IMR-90 (cell line): ENCODE results near the gene ACOX3. TPM values are rescaled to one million over a fixed set of nuclear protein-coding genes. Genes with fewer than 3 reads are reported as not detected.

ENCODE experiments used
- ATAC-seq: fragments of 200-7000 bp; cut with Tn5 transposase; 2 replicates; pipeline ENCODE4 v1.9.1; 2020; ENCODE audit warnings: low read depth, mild to moderate bottlenecking, moderate library complexity
- BruUV-seq: library from RNA; stranded (reverse); fragments of 400-500 nt; replicated peaks from 2 replicates; lab custom pipeline; 2021; lab: Mats Ljungman, UMichigan
- CTCF ChIA-PET: fragments of 300-600 bp; formaldehyde crosslinking; extraction: SDS; loops from one replicate; lab custom pipeline; 2021; ENCODE audit warnings: antibody characterized with exemption; lab: Yijun Ruan, JAX
- POLR2A ChIA-PET: fragments of 300-600 bp; sonication (Branson Sonifier 250); formaldehyde crosslinking; loops from one replicate; lab custom pipeline; 2022; ENCODE audit warnings: antibody characterized with exemption; ENCODE audit not compliant: unreplicated experiment; lab: Charles Lee
- DNase-seq: peaks from one replicate; pipeline ENCODE4 v3.0.0; 2013
- H2AFZ ChIP-seq: replicated peaks from 2 replicates; pipeline ENCODE3; 2013; ENCODE audit warnings: low read length, mild to moderate bottlenecking; ENCODE audit not compliant: poor library complexity
- H2AK5ac ChIP-seq: 2 replicates; pipeline ENCODE4 v1.6.1; 2013; ENCODE audit warnings: low read depth, low read length, inconsistent platforms
- H2AK9ac ChIP-seq: replicated peaks from 2 replicates; pipeline ENCODE3; 2013; ENCODE audit warnings: mild to moderate bottlenecking, low read depth, low read length, moderate library complexity; ENCODE audit not compliant: poor library complexity
- H2BK120ac ChIP-seq: 2 replicates; pipeline ENCODE4 v1.6.1; 2013; ENCODE audit warnings: low read depth, low read length, inconsistent platforms
- H2BK15ac ChIP-seq: 3 replicates; pipeline ENCODE4 v1.6.1; 2013; ENCODE audit warnings: low read depth, low read length, inconsistent platforms
- H2BK20ac ChIP-seq: 2 replicates; pipeline ENCODE4 v1.6.1; 2013; ENCODE audit warnings: low read depth, mild to moderate bottlenecking, inconsistent platforms, low read length, moderate library complexity
- H2BK5ac ChIP-seq: 2 replicates; pipeline ENCODE4 v1.6.1; 2013; ENCODE audit warnings: mild to moderate bottlenecking, low read depth, low read length, inconsistent platforms; ENCODE audit not compliant: poor library complexity, severe bottlenecking
- H3K14ac ChIP-seq: replicated peaks from 2 replicates; pipeline ENCODE4 v1.6.1; 2013; ENCODE audit warnings: low read depth, low read length, inconsistent platforms
- H3K18ac ChIP-seq: 2 replicates; pipeline ENCODE4 v1.6.1; 2013; ENCODE audit warnings: low read depth, low read length, control low read depth
- H3K23ac ChIP-seq: 2 replicates; pipeline ENCODE4 v1.6.1; 2013; ENCODE audit warnings: low read depth, low read length, inconsistent platforms
- H3K27ac ChIP-seq: 2 replicates; pipeline ENCODE4 v1.5.1; 2013; ENCODE audit warnings: mild to moderate bottlenecking, control low read depth, low read length; ENCODE audit not compliant: insufficient read depth
- H3K27me3 ChIP-seq: 2 replicates; pipeline ENCODE4 v1.6.1; 2013; ENCODE audit warnings: low read length; ENCODE audit not compliant: control insufficient read depth, insufficient read depth
- H3K36me3 ChIP-seq: 2 replicates; pipeline ENCODE4 v1.6.1; 2013; ENCODE audit warnings: low read length, mixed read lengths; ENCODE audit not compliant: control insufficient read depth, insufficient read depth
- H3K4ac ChIP-seq: 2 replicates; pipeline ENCODE4 v1.6.1; 2013; ENCODE audit warnings: low read depth, low read length, inconsistent platforms
- H3K4me1 ChIP-seq: 2 replicates; pipeline ENCODE4 v1.6.1; 2013; ENCODE audit warnings: low read length, mixed read lengths; ENCODE audit not compliant: control insufficient read depth, insufficient read depth
- H3K4me2 ChIP-seq: 2 replicates; pipeline ENCODE4 v1.6.1; 2013; ENCODE audit warnings: low read depth, mild to moderate bottlenecking, control low read depth, low read length, moderate library complexity
- H3K4me3 ChIP-seq: 2 replicates; pipeline ENCODE4 v1.5.1; 2013; ENCODE audit warnings: low read depth, mild to moderate bottlenecking, control low read depth, low read length, moderate library complexity; ENCODE audit not compliant: insufficient read depth
- H3K56ac ChIP-seq: 2 replicates; pipeline ENCODE4 v1.6.1; 2013; ENCODE audit warnings: low read length, inconsistent platforms; ENCODE audit not compliant: insufficient read depth; ENCODE audit errors: extremely low read depth
- H3K79me1 ChIP-seq, 2 experiments: 2 replicates each; pipeline ENCODE4 v1.6.1; 2013; ENCODE audit warnings: low read length in 2 of 2, inconsistent platforms in 1 of 2, low read depth in 1 of 2
- H3K9ac ChIP-seq: 2 replicates; pipeline ENCODE4 v1.6.1; 2013; ENCODE audit warnings: low read depth, low read length, control low read depth
- H3K9me1 ChIP-seq: 2 replicates; pipeline ENCODE4 v1.6.1; 2013; ENCODE audit warnings: low read length, inconsistent platforms; ENCODE audit not compliant: insufficient read depth
- H3K9me3 ChIP-seq: 2 replicates; pipeline ENCODE4 v1.6.1; 2013; ENCODE audit warnings: low read length; ENCODE audit not compliant: control insufficient read depth, insufficient read depth
- H4K20me1 ChIP-seq: 2 replicates; pipeline ENCODE4 v1.6.1; 2013; ENCODE audit warnings: low read length, inconsistent platforms; ENCODE audit not compliant: insufficient read depth
- H4K5ac ChIP-seq: 2 replicates; pipeline ENCODE4 v1.6.1; 2013; ENCODE audit warnings: mild to moderate bottlenecking, low read depth, low read length, control low read depth
- H4K8ac ChIP-seq, 2 experiments: 2 replicates each; pipeline ENCODE4 v1.6.1; 2013; ENCODE audit warnings: low read depth in 2 of 2, low read length in 2 of 2, control low read depth in 1 of 2, inconsistent platforms in 1 of 2
- H4K91ac ChIP-seq: 2 replicates; pipeline ENCODE4 v1.6.1; 2013; ENCODE audit warnings: low read depth, low read length, inconsistent platforms; ENCODE audit not compliant: insufficient read depth
- BHLHE40 ChIP-seq: fragments of 150-350 bp; IDR thresholded peaks from 2 replicates; pipeline ENCODE4 v1.6.1; 2016; ENCODE audit warnings: mild to moderate bottlenecking, low read depth, low read length
- CHD1 ChIP-seq: IDR thresholded peaks from 2 replicates; pipeline ENCODE4 v1.6.1; 2012; ENCODE audit warnings: low read depth, low read length, improper control_type of control experiment
- ELK1 ChIP-seq: fragments of 150-350 bp; IDR thresholded peaks from 2 replicates; pipeline ENCODE4 v1.6.1; 2016; ENCODE audit warnings: low read depth, mild to moderate bottlenecking, low read length, moderate library complexity, borderline replicate concordance
- FOS ChIP-seq: fragments of 150-350 bp; IDR thresholded peaks from 2 replicates; pipeline ENCODE4 v1.6.1; 2016; ENCODE audit warnings: low read depth, low read length
- MAFK ChIP-seq: IDR thresholded peaks from 2 replicates; pipeline ENCODE4 v1.6.1; 2012; ENCODE audit warnings: low read depth, low read length, improper control_type of control experiment
- MAZ ChIP-seq: IDR thresholded peaks from 2 replicates; pipeline ENCODE4 v1.6.1; 2012; ENCODE audit warnings: low read depth, mild to moderate bottlenecking, low read length, improper control_type of control experiment, moderate library complexity, borderline replicate concordance
- MXI1 ChIP-seq: IDR thresholded peaks from 2 replicates; pipeline ENCODE4 v1.6.1; 2012; ENCODE audit warnings: low read depth, mild to moderate bottlenecking, low read length, moderate library complexity, borderline replicate concordance
- NFE2L2 ChIP-seq: fragments of 150-350 bp; IDR thresholded peaks from 2 replicates; pipeline ENCODE4 v1.6.1; 2016; ENCODE audit warnings: low read depth, mild to moderate bottlenecking, low read length
- POLR2A ChIP-seq: IDR thresholded peaks from 2 replicates; pipeline ENCODE4 v1.6.1; 2012; ENCODE audit warnings: mild to moderate bottlenecking, low read depth, low read length
- RAD21 ChIP-seq: IDR thresholded peaks from 2 replicates; pipeline ENCODE4 v1.6.1; 2012; ENCODE audit warnings: low read length, improper control_type of control experiment
- RCOR1 ChIP-seq: IDR thresholded peaks from 2 replicates; pipeline ENCODE4 v1.6.1; 2012; ENCODE audit warnings: mild to moderate bottlenecking, low read length, improper control_type of control experiment; ENCODE audit not compliant: insufficient replicate concordance
- RFX5 ChIP-seq: IDR thresholded peaks from 2 replicates; pipeline ENCODE4 v1.8.0; 2012; ENCODE audit warnings: low read depth, mild to moderate bottlenecking, low read length, moderate library complexity
- dilution Hi-C: fragments of 300-500 bp; cut with HindIII; formaldehyde crosslinking; loops from one replicate; pipeline ENCODE4 v1.14.3; 2018; ENCODE audit warnings: low sequenced_read_pairs; ENCODE audit not compliant: unreplicated experiment
- in situ Hi-C: fragments of 300-500 bp; cut with MboI; formaldehyde crosslinking; loops from 3 replicates; pipeline ENCODE4 v1.14.3; 2019; ENCODE audit warnings: low sequenced_read_pairs, inconsistent platforms, mixed read lengths
- intact Hi-C: fragments of 100-400 bp; cut with micrococcal nuclease; formaldehyde crosslinking; loops from 2 replicates; pipeline ENCODE4 v1.10.0; 2022
- polyA plus RNA-seq, 3 experiments: library from polyadenylated mRNA; depleted of rRNA; stranded (reverse); fragments of >200 nt; gene quantifications; 2 replicates each; pipeline ENCODE4 v1.2.3, GENCODE V29; 2012; ENCODE audit warnings: low replicate concordance in 1 of 3
- total RNA-seq: library from RNA; depleted of rRNA; stranded (reverse); fragments of >200 nt; gene quantifications from 2 replicates; pipeline ENCODE4 v1.2.3, GENCODE V29; 2012
- TF ChIP-seq, protein P1 (sequence below): conservative IDR thresholded peaks from 2 replicates; pipeline ENCODE4 v1.5.1; 2012; ENCODE audit warnings: mild to moderate bottlenecking, low read depth, low read length, improper control_type of control experiment

Gene ACOX3
- total and polyA plus RNA-seq, 2 of the 4 experiments (the other 2 are of a cell fraction), result 15.2 to 25.8 TPM

DNA sequence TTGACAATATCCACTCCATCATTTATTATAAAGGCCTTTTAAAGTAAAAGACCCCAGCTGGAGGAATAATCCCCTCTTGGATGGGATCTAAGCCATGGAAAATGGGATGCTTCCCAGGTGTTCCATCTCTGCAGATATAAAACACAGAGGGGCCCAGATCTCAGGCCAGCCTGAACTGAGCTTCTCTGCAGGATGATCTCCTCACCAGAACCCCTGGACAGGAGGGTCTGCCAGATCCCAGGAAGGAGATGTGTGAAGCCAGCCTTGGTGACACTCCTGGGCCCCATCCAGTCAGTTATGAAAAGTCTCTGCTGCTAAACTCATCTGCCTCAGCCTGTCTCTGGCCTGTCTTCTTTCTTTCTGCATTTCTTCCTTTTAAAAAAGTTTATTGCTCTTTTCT, 114.3 kb downstream of the ACOX3 start:
- BruUV-seq, result no TSS peak
- Histone ChIP-seq H3K27me3 (peaks cover 6% of the 10 kb centered on the region; the same call in 1 of the 2 replicates), H3K36me3 (no peaks in the 10 kb centered on the region), H3K4me3 (no peak overlapping the region), H3K18ac (no peak overlapping the region), H3K9me3 (peaks cover 5% of the 10 kb centered on the region), H2BK15ac (no peak overlapping the region), H3K9ac (no peak overlapping the region), H4K20me1 (no peaks in the 10 kb centered on the region; the same call in none of the 2 replicates), H3K4ac (no peak overlapping the region), H2AK9ac (no peak overlapping the region), H3K4me2 (no peak overlapping the region), H3K79me1 (no peaks in the 10 kb centered on the region), H2BK5ac (no peak overlapping the region), H2BK120ac (no peak overlapping the region), H2AFZ (no peak overlapping the region), H3K56ac (no peak overlapping the region), H4K5ac (no peak overlapping the region), H3K14ac (no peak overlapping the region), H3K9me1 (peaks cover 10% of the 10 kb centered on the region), H3K23ac (no peak overlapping the region), H4K8ac (no peak overlapping the region), H2AK5ac (no peak overlapping the region), H3K4me1 (no peaks in the 10 kb centered on the region; the same call in 1 of the 2 replicates), H4K91ac (no peak overlapping the region), H2BK20ac (no peak overlapping the region), H3K27ac (no peak overlapping the region)
- ChIA-PET CTCF (no interaction called here), POLR2A (no interaction called here)
- ATAC-seq (no peak), DNase-seq (no peak)
- dilution Hi-C loops (no loop called here), intact Hi-C loops (no loop called here), in situ Hi-C loops (no loop called here)
- TF ChIP-seq POLR2A, result no peak
- no peak for TF ChIP-seq ELK1
- TF ChIP-seq MAFK, result no peak
- no peak for TF ChIP-seq MAZ
- TF ChIP-seq RCOR1, result no peak
- TF ChIP-seq CHD1, result no peak
- no peak for TF ChIP-seq NFE2L2
- no peak for TF ChIP-seq MXI1
- TF ChIP-seq, protein P1, sequence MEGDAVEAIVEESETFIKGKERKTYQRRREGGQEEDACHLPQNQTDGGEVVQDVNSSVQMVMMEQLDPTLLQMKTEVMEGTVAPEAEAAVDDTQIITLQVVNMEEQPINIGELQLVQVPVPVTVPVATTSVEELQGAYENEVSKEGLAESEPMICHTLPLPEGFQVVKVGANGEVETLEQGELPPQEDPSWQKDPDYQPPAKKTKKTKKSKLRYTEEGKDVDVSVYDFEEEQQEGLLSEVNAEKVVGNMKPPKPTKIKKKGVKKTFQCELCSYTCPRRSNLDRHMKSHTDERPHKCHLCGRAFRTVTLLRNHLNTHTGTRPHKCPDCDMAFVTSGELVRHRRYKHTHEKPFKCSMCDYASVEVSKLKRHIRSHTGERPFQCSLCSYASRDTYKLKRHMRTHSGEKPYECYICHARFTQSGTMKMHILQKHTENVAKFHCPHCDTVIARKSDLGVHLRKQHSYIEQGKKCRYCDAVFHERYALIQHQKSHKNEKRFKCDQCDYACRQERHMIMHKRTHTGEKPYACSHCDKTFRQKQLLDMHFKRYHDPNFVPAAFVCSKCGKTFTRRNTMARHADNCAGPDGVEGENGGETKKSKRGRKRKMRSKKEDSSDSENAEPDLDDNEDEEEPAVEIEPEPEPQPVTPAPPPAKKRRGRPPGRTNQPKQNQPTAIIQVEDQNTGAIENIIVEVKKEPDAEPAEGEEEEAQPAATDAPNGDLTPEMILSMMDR, result no peak
- no peak for TF ChIP-seq RAD21
- no peak for TF ChIP-seq RFX5
- no peak for TF ChIP-seq FOS
- no peak for TF ChIP-seq BHLHE40
